A549 (cell line): ENCODE measurements around the gene DOP1A. TPM values are rescaled to one million over a fixed set of nuclear protein-coding genes. Genes with fewer than 3 reads are reported as not detected.

Experiments used
- ATAC-seq, 2 experiments: fragments of 200-7000 bp in 1 of 2; fragments of >200 bp in 1 of 2; cut with Nextera tagmentation in 1 of 2; cut with Tn5 transposase in 1 of 2; 3 replicates each; pipeline versions ENCODE4 v1.8.0 to v1.9.1; 2018 to 2020; ENCODE audit warnings: mild to moderate bottlenecking in 1 of 2, moderate library complexity in 1 of 2
- CTCF ChIA-PET: fragments of 300-600 bp; sonication (Branson Sonifier 250); formaldehyde crosslinking; extraction: SDS; loops from one replicate; lab custom pipeline; 2021; ENCODE audit warnings: antibody characterized with exemption, inconsistent platforms; lab: Yijun Ruan, JAX
- POLR2A ChIA-PET: fragments of 350-600 bp; formaldehyde crosslinking; extraction: SDS; loops from one replicate; lab custom pipeline; 2021; ENCODE audit warnings: antibody characterized with exemption, inconsistent platforms; lab: Yijun Ruan, JAX
- DNase-seq, 2 experiments: peaks; one replicate each; pipeline versions ENCODE4 v3.0.0 to v3.0.0-alpha.2; 2011 to 2016; ENCODE audit warnings: low read depth in 1 of 2, low spot score in 1 of 2
- FAIRE-seq: peaks from 2 replicates; lab custom pipeline; 2011; peaks lifted over from hg19 to GRCh38; lab: Jason Lieb, UNC
- H3K27ac ChIP-seq, 2 experiments: fragments of >200 bp; sonication (Bioruptor Twin); formaldehyde crosslinking; 3 replicates each; pipeline ENCODE4 v1.5.1; 2016 to 2017
- H3K4me1 ChIP-seq: fragments of >200 bp; sonication (Bioruptor Twin); formaldehyde crosslinking; 3 replicates; pipeline ENCODE4 v1.6.1; 2016
- H3K4me2 ChIP-seq: fragments of >200 bp; sonication (Bioruptor Twin); formaldehyde crosslinking; 3 replicates; pipeline ENCODE4 v1.6.1; 2016
- H3K4me3 ChIP-seq: fragments of >200 bp; sonication (Bioruptor Twin); formaldehyde crosslinking; 3 replicates; pipeline ENCODE4 v1.5.1; 2016
- H3K9me3 ChIP-seq: fragments of >200 bp; sonication (Bioruptor Twin); formaldehyde crosslinking; 3 replicates; pipeline ENCODE4 v1.6.1; 2016
- CHD2 ChIP-seq: fragments of 150-350 bp; IDR thresholded peaks from 2 replicates; pipeline ENCODE4 v1.6.1; 2014; ENCODE audit warnings: low read length; ENCODE audit not compliant: partially characterized antibody
- CHD4 ChIP-seq: fragments of 200-600 bp; sonication (generic); IDR thresholded peaks from 2 replicates; pipeline ENCODE4 v1.6.1; 2016; ENCODE audit warnings: antibody characterized with exemption, mild to moderate bottlenecking, borderline replicate concordance
- EHMT2 ChIP-seq: fragments of 200-600 bp; sonication (generic); IDR thresholded peaks from 2 replicates; pipeline ENCODE4 v1.6.1; 2016; ENCODE audit warnings: antibody characterized with exemption, low read depth, mild to moderate bottlenecking, moderate library complexity
- EP300 ChIP-seq, 2 experiments: fragments of >200 bp; sonication (Bioruptor Twin); formaldehyde crosslinking; IDR thresholded peaks; 2 replicates in 1 of 2; 3 replicates in 1 of 2; pipeline ENCODE4 v1.6.1; 2016 to 2017
- ESRRA ChIP-seq: fragments of 150-350 bp; IDR thresholded peaks from 2 replicates; pipeline ENCODE4 v1.6.1; 2014; ENCODE audit warnings: mild to moderate bottlenecking, low read length, borderline replicate concordance
- HEYL ChIP-seq: fragments of 250-450 bp; sonication (Bioruptor Pico); IDR thresholded peaks from 2 replicates; pipeline ENCODE4 v1.8.0; 2021; ENCODE audit warnings: mild to moderate bottlenecking, moderate library complexity
- HOXA7 ChIP-seq: fragments of 250-450 bp; sonication (Bioruptor Pico); IDR thresholded peaks from 2 replicates; pipeline ENCODE4 v1.5.0; 2020; ENCODE audit warnings: mild to moderate bottlenecking, moderate library complexity
- HOXB13 ChIP-seq: fragments of 250-450 bp; sonication (Bioruptor Pico); IDR thresholded peaks from 2 replicates; pipeline ENCODE4 v1.5.0; 2020; ENCODE audit warnings: low read depth, mild to moderate bottlenecking, moderate library complexity
- HOXB5 ChIP-seq: fragments of 250-450 bp; sonication (Bioruptor Pico); IDR thresholded peaks from 2 replicates; pipeline ENCODE4 v1.5.0; 2020; ENCODE audit warnings: mild to moderate bottlenecking, moderate library complexity
- JUNB ChIP-seq: fragments of >200 bp; sonication (Bioruptor Twin); formaldehyde crosslinking; IDR thresholded peaks from 2 replicates; pipeline ENCODE4 v1.6.1; 2016
- KDM1A ChIP-seq: fragments of 200-600 bp; sonication (generic); IDR thresholded peaks from 2 replicates; pipeline ENCODE4 v1.6.1; 2016; ENCODE audit warnings: low read depth, mild to moderate bottlenecking
- KDM5A ChIP-seq: fragments of 200-600 bp; sonication (generic); IDR thresholded peaks from 2 replicates; pipeline ENCODE4 v1.6.1; 2016; ENCODE audit warnings: antibody characterized with exemption, mild to moderate bottlenecking
- MYC ChIP-seq: IDR thresholded peaks from 2 replicates; pipeline ENCODE4 v1.6.1; 2012; ENCODE audit warnings: mild to moderate bottlenecking, inconsistent platforms, low read length, improper control_type of control experiment, borderline replicate concordance
- RAD21 ChIP-seq, 2 experiments: fragments of >200 bp in 1 of 2; sonication (Bioruptor Twin) in 1 of 2; formaldehyde crosslinking in 1 of 2; IDR thresholded peaks in 1 of 2; conservative IDR thresholded peaks in 1 of 2; 2 replicates in 1 of 2; 3 replicates in 1 of 2; pipeline ENCODE4 v1.6.1; 2012 to 2018; ENCODE audit warnings: inconsistent platforms in 1 of 2
- RFX5 ChIP-seq: fragments of 450-650 bp; IDR thresholded peaks from 2 replicates; pipeline ENCODE4 v1.7.1; 2014; ENCODE audit warnings: antibody characterized with exemption, mild to moderate bottlenecking, moderate library complexity
- ZFP36 ChIP-seq: fragments of 450-650 bp; IDR thresholded peaks from 2 replicates; pipeline ENCODE4 v1.6.1; 2014; ENCODE audit warnings: borderline replicate concordance; ENCODE audit not compliant: partially characterized antibody
- ZSCAN20 ChIP-seq: fragments of 250-450 bp; sonication (Bioruptor Pico); IDR thresholded peaks from 2 replicates; pipeline ENCODE4 v1.8.0; 2022; ENCODE audit warnings: mild to moderate bottlenecking, moderate library complexity
- WGBS: methylation state at CpG from one replicate; pipeline ENCODE4 v1.1.6; 2017; ENCODE audit errors: missing lambda C conversion rate; 5-methylcytosine and 5-hydroxymethylcytosine counted together
- polyA plus RNA-seq, 4 experiments: library from polyadenylated mRNA; depleted of rRNA in 3 of 4; stranded (reverse); fragments of >200 nt; fragmentation: RNase III in 1 of 4; extraction: RNeasy Plus Mini Kit Qiagen cat#74134 plus additional on column Dnase treatment in 1 of 4; gene quantifications; 2 replicates in 3 of 4; 3 replicates in 1 of 4; pipeline ENCODE4 v1.2.3, GENCODE V29; 2011 to 2017
- TF ChIP-seq, protein P1 (sequence below): IDR thresholded peaks from 2 replicates; pipeline ENCODE4 v1.6.1; 2012; ENCODE audit warnings: low read depth, borderline replicate concordance
- TF ChIP-seq, protein P2 (sequence below): fragments of 200-600 bp; sonication (generic); IDR thresholded peaks from 2 replicates; pipeline ENCODE4 v1.6.1; 2016; ENCODE audit warnings: antibody characterized with exemption, mild to moderate bottlenecking, moderate library complexity
- TF ChIP-seq, protein P3 (sequence below): IDR thresholded peaks from 2 replicates; pipeline ENCODE4 v1.6.1; 2012
- TF ChIP-seq, protein P4 (sequence below): IDR thresholded peaks from 2 replicates; pipeline ENCODE4 v1.6.1; 2012
- TF ChIP-seq, protein P5 (sequence below): fragments of >200 bp; sonication (Bioruptor Twin); formaldehyde crosslinking; IDR thresholded peaks from 3 replicates; pipeline ENCODE4 v1.5.1; 2016

The DOP1A gene
- polyA plus RNA-seq, 2 of the 4 experiments (the other 2 are of a cell fraction) = 2.2 to 5.9 TPM

DNA sequence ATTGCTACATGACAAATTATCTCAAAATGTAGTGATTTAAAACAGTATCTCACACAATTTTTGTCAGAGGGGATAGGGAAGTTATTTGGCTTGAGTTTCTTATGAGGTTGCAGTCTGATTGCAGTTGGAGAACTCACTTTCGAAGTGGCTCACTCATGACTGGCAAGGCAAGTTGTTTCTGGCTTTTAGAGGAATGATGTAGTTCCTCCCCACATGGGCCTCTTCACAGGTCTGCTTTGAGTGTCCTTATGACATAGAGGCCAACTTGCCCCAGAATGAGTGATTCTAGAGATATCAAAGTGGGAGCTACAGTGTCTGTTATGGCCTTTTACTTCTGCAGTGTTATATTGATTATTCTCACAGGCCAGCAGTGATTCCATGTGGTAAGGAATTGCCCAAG is 6.1 kb downstream of the DOP1A start:
- TF ChIP-seq, protein P1, sequence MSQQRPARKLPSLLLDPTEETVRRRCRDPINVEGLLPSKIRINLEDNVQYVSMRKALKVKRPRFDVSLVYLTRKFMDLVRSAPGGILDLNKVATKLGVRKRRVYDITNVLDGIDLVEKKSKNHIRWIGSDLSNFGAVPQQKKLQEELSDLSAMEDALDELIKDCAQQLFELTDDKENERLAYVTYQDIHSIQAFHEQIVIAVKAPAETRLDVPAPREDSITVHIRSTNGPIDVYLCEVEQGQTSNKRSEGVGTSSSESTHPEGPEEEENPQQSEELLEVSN = no peak
- TF ChIP-seq HOXB13 (CRISPR knock-in tag) (no peak), ESRRA (no peak)
- POLR2A ChIA-PET = no interaction called here
- no peak for ATAC-seq
- Histone ChIP-seq H3K4me1 (peaks cover 3% of the 10 kb centered on the region; the same call in 1 of the 3 replicates), H3K27ac (no peak overlapping the region), H3K4me3 (no peak overlapping the region), H3K9me3 (no peaks in the 10 kb centered on the region), H3K4me2 (no peak overlapping the region)
- no peak for DNase-seq
- 93% methylated on average over 1 of the region's 1 CpG for WGBS
- no peak for FAIRE-seq
- CTCF ChIA-PET = no interaction called here

DNA sequence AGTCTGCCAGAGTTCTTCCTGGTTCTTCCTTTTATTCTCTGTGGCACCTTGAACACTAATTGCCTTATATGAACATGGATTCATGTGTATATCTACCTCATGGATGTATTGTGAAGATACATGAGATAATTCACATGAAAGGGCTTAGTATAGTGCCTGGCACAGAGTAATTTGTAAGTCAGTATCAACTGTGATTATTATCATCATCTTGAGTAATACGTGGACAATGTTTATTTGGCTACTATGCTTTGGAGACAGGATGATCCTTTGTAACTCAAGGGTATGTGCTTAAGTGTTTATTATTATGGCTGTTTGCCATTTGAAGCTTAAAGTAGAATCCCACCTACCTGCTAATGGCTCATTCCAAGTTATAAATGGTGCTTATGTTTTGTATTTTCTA is 16.0 kb downstream of the DOP1A start:
- TF ChIP-seq, protein P2, sequence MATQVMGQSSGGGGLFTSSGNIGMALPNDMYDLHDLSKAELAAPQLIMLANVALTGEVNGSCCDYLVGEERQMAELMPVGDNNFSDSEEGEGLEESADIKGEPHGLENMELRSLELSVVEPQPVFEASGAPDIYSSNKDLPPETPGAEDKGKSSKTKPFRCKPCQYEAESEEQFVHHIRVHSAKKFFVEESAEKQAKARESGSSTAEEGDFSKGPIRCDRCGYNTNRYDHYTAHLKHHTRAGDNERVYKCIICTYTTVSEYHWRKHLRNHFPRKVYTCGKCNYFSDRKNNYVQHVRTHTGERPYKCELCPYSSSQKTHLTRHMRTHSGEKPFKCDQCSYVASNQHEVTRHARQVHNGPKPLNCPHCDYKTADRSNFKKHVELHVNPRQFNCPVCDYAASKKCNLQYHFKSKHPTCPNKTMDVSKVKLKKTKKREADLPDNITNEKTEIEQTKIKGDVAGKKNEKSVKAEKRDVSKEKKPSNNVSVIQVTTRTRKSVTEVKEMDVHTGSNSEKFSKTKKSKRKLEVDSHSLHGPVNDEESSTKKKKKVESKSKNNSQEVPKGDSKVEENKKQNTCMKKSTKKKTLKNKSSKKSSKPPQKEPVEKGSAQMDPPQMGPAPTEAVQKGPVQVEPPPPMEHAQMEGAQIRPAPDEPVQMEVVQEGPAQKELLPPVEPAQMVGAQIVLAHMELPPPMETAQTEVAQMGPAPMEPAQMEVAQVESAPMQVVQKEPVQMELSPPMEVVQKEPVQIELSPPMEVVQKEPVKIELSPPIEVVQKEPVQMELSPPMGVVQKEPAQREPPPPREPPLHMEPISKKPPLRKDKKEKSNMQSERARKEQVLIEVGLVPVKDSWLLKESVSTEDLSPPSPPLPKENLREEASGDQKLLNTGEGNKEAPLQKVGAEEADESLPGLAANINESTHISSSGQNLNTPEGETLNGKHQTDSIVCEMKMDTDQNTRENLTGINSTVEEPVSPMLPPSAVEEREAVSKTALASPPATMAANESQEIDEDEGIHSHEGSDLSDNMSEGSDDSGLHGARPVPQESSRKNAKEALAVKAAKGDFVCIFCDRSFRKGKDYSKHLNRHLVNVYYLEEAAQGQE = no peak
- no peak for TF ChIP-seq ESRRA
- TF ChIP-seq RAD21 (conservative IDR thresholded peaks at IDR 0.05 in 1 of 2, IDR thresholded peaks at IDR 0.05 in 1 of 2) = no peak
- TF ChIP-seq HOXB5 (CRISPR knock-in tag) = no peak
- no peak for TF ChIP-seq KDM5A
- no peak for TF ChIP-seq RFX5
- no peak for TF ChIP-seq ZFP36
- no peak for TF ChIP-seq MYC
- TF ChIP-seq CHD2 = no peak
- TF ChIP-seq KDM1A = no peak
- no peak for TF ChIP-seq HOXA7 (CRISPR knock-in tag)
- TF ChIP-seq EHMT2 = no peak
- TF ChIP-seq JUNB = no peak
- TF ChIP-seq HEYL (CRISPR knock-in tag) = no peak
- no peak for TF ChIP-seq ZSCAN20 (CRISPR knock-in tag)
- TF ChIP-seq, protein P3, sequence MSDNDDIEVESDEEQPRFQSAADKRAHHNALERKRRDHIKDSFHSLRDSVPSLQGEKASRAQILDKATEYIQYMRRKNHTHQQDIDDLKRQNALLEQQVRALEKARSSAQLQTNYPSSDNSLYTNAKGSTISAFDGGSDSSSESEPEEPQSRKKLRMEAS = no peak
- TF ChIP-seq, protein P4, sequence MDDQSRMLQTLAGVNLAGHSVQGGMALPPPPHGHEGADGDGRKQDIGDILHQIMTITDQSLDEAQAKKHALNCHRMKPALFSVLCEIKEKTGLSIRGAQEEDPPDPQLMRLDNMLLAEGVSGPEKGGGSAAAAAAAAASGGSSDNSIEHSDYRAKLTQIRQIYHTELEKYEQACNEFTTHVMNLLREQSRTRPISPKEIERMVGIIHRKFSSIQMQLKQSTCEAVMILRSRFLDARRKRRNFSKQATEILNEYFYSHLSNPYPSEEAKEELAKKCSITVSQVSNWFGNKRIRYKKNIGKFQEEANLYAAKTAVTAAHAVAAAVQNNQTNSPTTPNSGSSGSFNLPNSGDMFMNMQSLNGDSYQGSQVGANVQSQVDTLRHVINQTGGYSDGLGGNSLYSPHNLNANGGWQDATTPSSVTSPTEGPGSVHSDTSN = no peak
- TF ChIP-seq EP300 (IDR thresholded peaks at IDR 0.05) = no peak
- no peak for TF ChIP-seq CHD4
- TF ChIP-seq, protein P5, sequence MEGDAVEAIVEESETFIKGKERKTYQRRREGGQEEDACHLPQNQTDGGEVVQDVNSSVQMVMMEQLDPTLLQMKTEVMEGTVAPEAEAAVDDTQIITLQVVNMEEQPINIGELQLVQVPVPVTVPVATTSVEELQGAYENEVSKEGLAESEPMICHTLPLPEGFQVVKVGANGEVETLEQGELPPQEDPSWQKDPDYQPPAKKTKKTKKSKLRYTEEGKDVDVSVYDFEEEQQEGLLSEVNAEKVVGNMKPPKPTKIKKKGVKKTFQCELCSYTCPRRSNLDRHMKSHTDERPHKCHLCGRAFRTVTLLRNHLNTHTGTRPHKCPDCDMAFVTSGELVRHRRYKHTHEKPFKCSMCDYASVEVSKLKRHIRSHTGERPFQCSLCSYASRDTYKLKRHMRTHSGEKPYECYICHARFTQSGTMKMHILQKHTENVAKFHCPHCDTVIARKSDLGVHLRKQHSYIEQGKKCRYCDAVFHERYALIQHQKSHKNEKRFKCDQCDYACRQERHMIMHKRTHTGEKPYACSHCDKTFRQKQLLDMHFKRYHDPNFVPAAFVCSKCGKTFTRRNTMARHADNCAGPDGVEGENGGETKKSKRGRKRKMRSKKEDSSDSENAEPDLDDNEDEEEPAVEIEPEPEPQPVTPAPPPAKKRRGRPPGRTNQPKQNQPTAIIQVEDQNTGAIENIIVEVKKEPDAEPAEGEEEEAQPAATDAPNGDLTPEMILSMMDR = no peak
- no peak for FAIRE-seq
- H3K27ac ChIP-seq = no peak overlapping the region
- no peak overlapping the region for H3K4me3 ChIP-seq
- 70% methylated on average over 1 of the region's 1 CpG for WGBS
- CTCF ChIA-PET = interaction anchor here (0.8 to 1.9 kb wide), 2 partner anchors 14 to 16 kb away, joined by 3 to 4 read pairs; partner anchors contain the start of gene DOP1A
- ATAC-seq = no peak
- no peaks in the 10 kb centered on the region for H3K4me1 ChIP-seq
- POLR2A ChIA-PET = no interaction called here
- no peak overlapping the region for H3K4me2 ChIP-seq
- no peaks in the 10 kb centered on the region for H3K9me3 ChIP-seq
- no peak for DNase-seq
